Stimulated activated CD8-positive, alpha-beta memory T cell treated with anti-CD3 and anti-CD28 coated beads, Interleukin-7, amount 100 ng/mL, for 4 hours (primary cell): ENCODE results near the gene SLC4A4.

Experiments
- DNase-seq, 2 donors: peaks; one replicate each; pipeline ENCODE4 v3.0.0-alpha.2; 2020; ENCODE audit warnings: low read depth in 2 of 2

The SLC4A4 gene

GRCh38 chr4:71599578-71599977, 260.8 kb downstream of the SLC4A4 start:
- DNase-seq = no peak

GRCh38 chr4:71602289-71602900, 263.6 kb downstream of the SLC4A4 start:
- no peak for DNase-seq

DNA sequence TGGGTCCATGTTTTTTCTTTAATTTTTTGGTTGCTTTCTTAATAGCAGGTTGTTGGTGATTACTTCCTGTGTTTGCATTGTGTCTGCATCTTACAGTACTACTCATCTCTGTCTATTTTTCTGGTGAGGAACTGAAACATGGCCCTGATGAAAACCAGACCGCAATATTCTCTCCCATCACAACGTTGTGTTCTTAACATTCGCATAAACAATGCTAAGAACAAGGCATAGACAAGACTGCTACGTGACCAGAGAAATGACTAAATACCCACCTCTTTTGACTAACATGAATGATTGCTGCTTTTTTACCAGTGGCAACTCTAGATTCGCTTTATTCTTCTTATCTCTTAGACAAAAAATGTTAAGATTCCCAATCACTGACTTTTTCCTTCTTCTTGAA, 266.0 kb downstream of the SLC4A4 start:
- no peak for DNase-seq

- no peak for DNase-seq
Observed at GRCh38 chr4:71607109-71607508, 268.3 kb downstream of the SLC4A4 start.

- DNase-seq = no peak
Observed at GRCh38 chr4:71607780-71608677, 269.2 kb downstream of the SLC4A4 start.

DNA sequence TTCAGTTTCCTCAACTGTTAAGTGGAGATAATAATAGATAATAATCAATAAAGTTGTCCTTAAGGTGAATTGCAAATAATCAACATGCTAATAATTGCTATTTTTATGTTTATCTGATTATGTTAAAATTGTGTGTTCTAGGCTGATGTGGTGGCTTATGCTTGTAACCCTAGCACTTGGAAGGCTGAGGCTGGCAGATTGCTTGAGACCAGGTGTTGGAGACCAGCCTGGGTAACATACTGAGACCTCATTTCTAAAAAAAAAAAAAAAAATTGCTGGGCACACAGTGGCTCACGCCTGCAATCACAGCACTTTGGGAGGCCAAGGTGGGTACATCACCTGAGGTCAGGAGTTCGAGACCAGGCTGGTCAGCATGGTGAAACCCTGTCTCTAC, 269.9 kb downstream of the SLC4A4 start:
- no peak for DNase-seq

DNA sequence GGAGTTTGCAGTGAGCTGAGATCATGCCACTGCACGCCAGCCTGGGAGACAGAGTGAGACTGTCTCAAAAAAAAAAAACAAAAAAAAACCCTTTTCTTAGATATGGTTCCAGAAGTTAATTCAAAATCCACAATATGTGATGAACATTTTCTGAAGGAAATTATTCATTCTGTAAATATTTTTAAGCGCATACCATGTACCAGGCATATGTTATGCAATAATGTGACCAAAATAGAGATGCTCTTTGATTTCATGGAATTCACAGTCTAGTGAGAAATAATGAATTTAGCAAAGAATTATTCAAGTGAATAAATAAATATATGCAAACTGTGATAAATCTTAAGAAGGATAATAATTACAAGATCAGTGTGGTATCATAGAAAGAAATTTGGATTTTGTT, 270.3 kb downstream of the SLC4A4 start:
- DNase-seq = no peak

DNA sequence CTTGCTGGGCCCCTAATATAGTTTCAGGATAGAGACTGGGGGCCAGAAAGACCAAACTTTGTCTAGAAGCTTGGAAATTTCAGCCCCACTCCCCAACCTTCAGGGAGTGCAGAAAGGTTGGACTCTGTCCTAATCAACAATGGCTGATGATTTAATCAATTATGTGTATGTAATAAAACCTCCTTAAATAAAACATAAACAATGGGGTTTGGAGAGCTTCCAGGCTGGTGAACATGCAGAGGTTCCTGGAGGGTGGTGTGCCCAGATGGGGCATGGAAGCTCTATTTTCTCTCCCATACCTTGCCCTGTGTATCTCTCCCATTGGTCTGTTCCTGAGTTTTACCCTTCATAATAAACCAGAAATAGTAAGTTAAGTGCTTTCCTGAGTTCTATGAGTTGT, 270.8 kb downstream of the SLC4A4 start:
- DNase-seq = no peak

GRCh38 chr4:71614621-71615020, 275.8 kb downstream of the SLC4A4 start:
- DNase-seq = no peak

GRCh38 chr4:71616168-71616811, 277.5 kb downstream of the SLC4A4 start:
- DNase-seq = no peak
